IMR-90 (cell line): ENCODE measurements around the gene COLEC11. TPM values are rescaled to one million over a fixed set of nuclear protein-coding genes. Genes with fewer than 3 reads are reported as not detected.

ENCODE experiments used
- ATAC-seq: fragments of 200-7000 bp; cut with Tn5 transposase; 2 replicates; pipeline ENCODE4 v1.9.1; 2020; ENCODE audit warnings: low read depth, mild to moderate bottlenecking, moderate library complexity
- BruUV-seq: library from RNA; stranded (reverse); fragments of 400-500 nt; replicated peaks from 2 replicates; lab custom pipeline; 2021; lab: Mats Ljungman, UMichigan
- CTCF ChIA-PET: fragments of 300-600 bp; formaldehyde crosslinking; extraction: SDS; loops from one replicate; lab custom pipeline; 2021; ENCODE audit warnings: antibody characterized with exemption; lab: Yijun Ruan, JAX
- POLR2A ChIA-PET: fragments of 300-600 bp; sonication (Branson Sonifier 250); formaldehyde crosslinking; loops from one replicate; lab custom pipeline; 2022; ENCODE audit warnings: antibody characterized with exemption; ENCODE audit not compliant: unreplicated experiment; lab: Charles Lee
- DNase-seq: peaks from one replicate; pipeline ENCODE4 v3.0.0; 2013
- H2AFZ ChIP-seq: replicated peaks from 2 replicates; pipeline ENCODE3; 2013; ENCODE audit warnings: low read length, mild to moderate bottlenecking; ENCODE audit not compliant: poor library complexity
- H2AK5ac ChIP-seq: 2 replicates; pipeline ENCODE4 v1.6.1; 2013; ENCODE audit warnings: low read depth, low read length, inconsistent platforms
- H2AK9ac ChIP-seq: replicated peaks from 2 replicates; pipeline ENCODE3; 2013; ENCODE audit warnings: mild to moderate bottlenecking, low read depth, low read length, moderate library complexity; ENCODE audit not compliant: poor library complexity
- H2BK120ac ChIP-seq: 2 replicates; pipeline ENCODE4 v1.6.1; 2013; ENCODE audit warnings: low read depth, low read length, inconsistent platforms
- H2BK15ac ChIP-seq: 3 replicates; pipeline ENCODE4 v1.6.1; 2013; ENCODE audit warnings: low read depth, low read length, inconsistent platforms
- H2BK20ac ChIP-seq: 2 replicates; pipeline ENCODE4 v1.6.1; 2013; ENCODE audit warnings: low read depth, mild to moderate bottlenecking, inconsistent platforms, low read length, moderate library complexity
- H2BK5ac ChIP-seq: 2 replicates; pipeline ENCODE4 v1.6.1; 2013; ENCODE audit warnings: mild to moderate bottlenecking, low read depth, low read length, inconsistent platforms; ENCODE audit not compliant: poor library complexity, severe bottlenecking
- H3K14ac ChIP-seq: replicated peaks from 2 replicates; pipeline ENCODE4 v1.6.1; 2013; ENCODE audit warnings: low read depth, low read length, inconsistent platforms
- H3K18ac ChIP-seq: 2 replicates; pipeline ENCODE4 v1.6.1; 2013; ENCODE audit warnings: low read depth, low read length, control low read depth
- H3K23ac ChIP-seq: 2 replicates; pipeline ENCODE4 v1.6.1; 2013; ENCODE audit warnings: low read depth, low read length, inconsistent platforms
- H3K27ac ChIP-seq: 2 replicates; pipeline ENCODE4 v1.5.1; 2013; ENCODE audit warnings: mild to moderate bottlenecking, control low read depth, low read length; ENCODE audit not compliant: insufficient read depth
- H3K27me3 ChIP-seq: 2 replicates; pipeline ENCODE4 v1.6.1; 2013; ENCODE audit warnings: low read length; ENCODE audit not compliant: control insufficient read depth, insufficient read depth
- H3K36me3 ChIP-seq: 2 replicates; pipeline ENCODE4 v1.6.1; 2013; ENCODE audit warnings: low read length, mixed read lengths; ENCODE audit not compliant: control insufficient read depth, insufficient read depth
- H3K4ac ChIP-seq: 2 replicates; pipeline ENCODE4 v1.6.1; 2013; ENCODE audit warnings: low read depth, low read length, inconsistent platforms
- H3K4me1 ChIP-seq: 2 replicates; pipeline ENCODE4 v1.6.1; 2013; ENCODE audit warnings: low read length, mixed read lengths; ENCODE audit not compliant: control insufficient read depth, insufficient read depth
- H3K4me2 ChIP-seq: 2 replicates; pipeline ENCODE4 v1.6.1; 2013; ENCODE audit warnings: low read depth, mild to moderate bottlenecking, control low read depth, low read length, moderate library complexity
- H3K4me3 ChIP-seq: 2 replicates; pipeline ENCODE4 v1.5.1; 2013; ENCODE audit warnings: low read depth, mild to moderate bottlenecking, control low read depth, low read length, moderate library complexity; ENCODE audit not compliant: insufficient read depth
- H3K56ac ChIP-seq: 2 replicates; pipeline ENCODE4 v1.6.1; 2013; ENCODE audit warnings: low read length, inconsistent platforms; ENCODE audit not compliant: insufficient read depth; ENCODE audit errors: extremely low read depth
- H3K79me1 ChIP-seq, 2 experiments: 2 replicates each; pipeline ENCODE4 v1.6.1; 2013; ENCODE audit warnings: low read length in 2 of 2, inconsistent platforms in 1 of 2, low read depth in 1 of 2
- H3K9ac ChIP-seq: 2 replicates; pipeline ENCODE4 v1.6.1; 2013; ENCODE audit warnings: low read depth, low read length, control low read depth
- H3K9me1 ChIP-seq: 2 replicates; pipeline ENCODE4 v1.6.1; 2013; ENCODE audit warnings: low read length, inconsistent platforms; ENCODE audit not compliant: insufficient read depth
- H3K9me3 ChIP-seq: 2 replicates; pipeline ENCODE4 v1.6.1; 2013; ENCODE audit warnings: low read length; ENCODE audit not compliant: control insufficient read depth, insufficient read depth
- H4K20me1 ChIP-seq: 2 replicates; pipeline ENCODE4 v1.6.1; 2013; ENCODE audit warnings: low read length, inconsistent platforms; ENCODE audit not compliant: insufficient read depth
- H4K5ac ChIP-seq: 2 replicates; pipeline ENCODE4 v1.6.1; 2013; ENCODE audit warnings: mild to moderate bottlenecking, low read depth, low read length, control low read depth
- H4K8ac ChIP-seq, 2 experiments: 2 replicates each; pipeline ENCODE4 v1.6.1; 2013; ENCODE audit warnings: low read depth in 2 of 2, low read length in 2 of 2, control low read depth in 1 of 2, inconsistent platforms in 1 of 2
- H4K91ac ChIP-seq: 2 replicates; pipeline ENCODE4 v1.6.1; 2013; ENCODE audit warnings: low read depth, low read length, inconsistent platforms; ENCODE audit not compliant: insufficient read depth
- BHLHE40 ChIP-seq: fragments of 150-350 bp; IDR thresholded peaks from 2 replicates; pipeline ENCODE4 v1.6.1; 2016; ENCODE audit warnings: mild to moderate bottlenecking, low read depth, low read length
- CEBPB ChIP-seq: IDR thresholded peaks from 2 replicates; pipeline ENCODE4 v1.6.1; 2012; ENCODE audit warnings: low read depth, low read length, improper control_type of control experiment
- CHD1 ChIP-seq: IDR thresholded peaks from 2 replicates; pipeline ENCODE4 v1.6.1; 2012; ENCODE audit warnings: low read depth, low read length, improper control_type of control experiment
- CTCF ChIP-seq: conservative IDR thresholded peaks from 2 replicates; pipeline ENCODE4 v1.5.1; 2012; ENCODE audit warnings: mild to moderate bottlenecking, low read depth, low read length, improper control_type of control experiment
- FOS ChIP-seq: fragments of 150-350 bp; IDR thresholded peaks from 2 replicates; pipeline ENCODE4 v1.6.1; 2016; ENCODE audit warnings: low read depth, low read length
- MAFK ChIP-seq: IDR thresholded peaks from 2 replicates; pipeline ENCODE4 v1.6.1; 2012; ENCODE audit warnings: low read depth, low read length, improper control_type of control experiment
- MAZ ChIP-seq: IDR thresholded peaks from 2 replicates; pipeline ENCODE4 v1.6.1; 2012; ENCODE audit warnings: low read depth, mild to moderate bottlenecking, low read length, improper control_type of control experiment, moderate library complexity, borderline replicate concordance
- MXI1 ChIP-seq: IDR thresholded peaks from 2 replicates; pipeline ENCODE4 v1.6.1; 2012; ENCODE audit warnings: low read depth, mild to moderate bottlenecking, low read length, moderate library complexity, borderline replicate concordance
- NFE2L2 ChIP-seq: fragments of 150-350 bp; IDR thresholded peaks from 2 replicates; pipeline ENCODE4 v1.6.1; 2016; ENCODE audit warnings: low read depth, mild to moderate bottlenecking, low read length
- POLR2A ChIP-seq: IDR thresholded peaks from 2 replicates; pipeline ENCODE4 v1.6.1; 2012; ENCODE audit warnings: mild to moderate bottlenecking, low read depth, low read length
- RAD21 ChIP-seq: IDR thresholded peaks from 2 replicates; pipeline ENCODE4 v1.6.1; 2012; ENCODE audit warnings: low read length, improper control_type of control experiment
- RCOR1 ChIP-seq: IDR thresholded peaks from 2 replicates; pipeline ENCODE4 v1.6.1; 2012; ENCODE audit warnings: mild to moderate bottlenecking, low read length, improper control_type of control experiment; ENCODE audit not compliant: insufficient replicate concordance
- RFX5 ChIP-seq: IDR thresholded peaks from 2 replicates; pipeline ENCODE4 v1.8.0; 2012; ENCODE audit warnings: low read depth, mild to moderate bottlenecking, low read length, moderate library complexity
- SMC3 ChIP-seq: fragments of 150-350 bp; IDR thresholded peaks from 2 replicates; pipeline ENCODE4 v1.6.1; 2016; ENCODE audit warnings: low read depth, mild to moderate bottlenecking, antibody characterized with exemption, low read length, moderate library complexity
- USF2 ChIP-seq: fragments of 150-350 bp; IDR thresholded peaks from 2 replicates; pipeline ENCODE4 v1.6.1; 2017; ENCODE audit warnings: mild to moderate bottlenecking, antibody characterized with exemption, low read length, low read depth
- WGBS, 2 experiments: methylation state at CpG; one replicate each; pipeline versions ENCODE4 v1.1.5 to v1.1.7; 2013; ENCODE audit warnings: missing lambda C conversion rate in 2 of 2; ENCODE audit not compliant: insufficient read length in 1 of 2; ENCODE audit errors: extremely low coverage in 2 of 2; 5-methylcytosine and 5-hydroxymethylcytosine counted together
- dilution Hi-C: fragments of 300-500 bp; cut with HindIII; formaldehyde crosslinking; loops from one replicate; pipeline ENCODE4 v1.14.3; 2018; ENCODE audit warnings: low sequenced_read_pairs; ENCODE audit not compliant: unreplicated experiment
- in situ Hi-C: fragments of 300-500 bp; cut with MboI; formaldehyde crosslinking; loops from 3 replicates; pipeline ENCODE4 v1.14.3; 2019; ENCODE audit warnings: low sequenced_read_pairs, inconsistent platforms, mixed read lengths
- intact Hi-C: fragments of 100-400 bp; cut with micrococcal nuclease; formaldehyde crosslinking; loops from 2 replicates; pipeline ENCODE4 v1.10.0; 2022
- polyA plus RNA-seq, 3 experiments: library from polyadenylated mRNA; depleted of rRNA; stranded (reverse); fragments of >200 nt; gene quantifications; 2 replicates each; pipeline ENCODE4 v1.2.3, GENCODE V29; 2012; ENCODE audit warnings: low replicate concordance in 1 of 3
- total RNA-seq: library from RNA; depleted of rRNA; stranded (reverse); fragments of >200 nt; gene quantifications from 2 replicates; pipeline ENCODE4 v1.2.3, GENCODE V29; 2012
- TF ChIP-seq, protein P1 (sequence below): fragments of 150-350 bp; IDR thresholded peaks from 2 replicates; pipeline ENCODE4 v1.6.1; 2016; ENCODE audit warnings: low read depth, mild to moderate bottlenecking, low read length, moderate library complexity, borderline replicate concordance

The COLEC11 gene
- total and polyA plus RNA-seq, 2 of the 4 experiments (the other 2 are of a cell fraction): under 0.01 to 0.24 TPM

GRCh38 chr2:3584076-3584475, 10.8 kb upstream of the COLEC11 start:
- no peak overlapping the region for H3K56ac ChIP-seq
- POLR2A ChIA-PET: interaction anchor here (0.6 to 1.0 kb wide), 2 partner anchors 8 to 31 kb away, joined by 3 read pairs; no protein-coding TSS in a partner anchor
- BruUV-seq: no TSS peak
- H3K18ac ChIP-seq: no peak overlapping the region; the same call in 1 of the 2 replicates
- peak overlapping the region; percentile 41 for H2BK5ac ChIP-seq
- ATAC-seq (no peak), DNase-seq (no peak)
- no peaks in the 10 kb centered on the region for H3K9me3 ChIP-seq
- 17% methylated on average over 1 of the region's 6 CpGs; no CpG with 5 or more reads in 1 of the 2 experiments for WGBS, 2 experiments
- peaks cover 12% of the 10 kb centered on the region for H3K9me1 ChIP-seq
- peak overlapping the region; percentile 91 for H2BK120ac ChIP-seq
- H3K36me3 ChIP-seq: peaks cover 28% of the 10 kb centered on the region
- TF ChIP-seq RCOR1 (no peak), FOS (no peak), MAZ (no peak), CEBPB (no peak), NFE2L2 (no peak), SMC3 (no peak), CHD1 (no peak), RAD21 (no peak), BHLHE40 (no peak), MAFK (no peak), MXI1 (no peak), USF2 (no peak), RFX5 (no peak), POLR2A (no peak), CTCF (no peak)
- TF ChIP-seq, protein P1, sequence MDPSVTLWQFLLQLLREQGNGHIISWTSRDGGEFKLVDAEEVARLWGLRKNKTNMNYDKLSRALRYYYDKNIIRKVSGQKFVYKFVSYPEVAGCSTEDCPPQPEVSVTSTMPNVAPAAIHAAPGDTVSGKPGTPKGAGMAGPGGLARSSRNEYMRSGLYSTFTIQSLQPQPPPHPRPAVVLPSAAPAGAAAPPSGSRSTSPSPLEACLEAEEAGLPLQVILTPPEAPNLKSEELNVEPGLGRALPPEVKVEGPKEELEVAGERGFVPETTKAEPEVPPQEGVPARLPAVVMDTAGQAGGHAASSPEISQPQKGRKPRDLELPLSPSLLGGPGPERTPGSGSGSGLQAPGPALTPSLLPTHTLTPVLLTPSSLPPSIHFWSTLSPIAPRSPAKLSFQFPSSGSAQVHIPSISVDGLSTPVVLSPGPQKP: no peak
- no peak overlapping the region for H2AFZ ChIP-seq
- peak overlapping the region; percentile 85 to 99; a peak in 3 of 4 replicates for H4K8ac ChIP-seq
- H4K20me1 ChIP-seq: peaks cover 22% of the 10 kb centered on the region
- peak overlapping the region; percentile 93; the same call in 1 of the 3 replicates for H2BK15ac ChIP-seq
- no peak overlapping the region for H3K4me3 ChIP-seq
- H3K27ac ChIP-seq: peak overlapping the region; percentile 82
- peak overlapping the region; percentile 50 for H2BK20ac ChIP-seq
- peak overlapping the region; percentile 69; the same call in 1 of the 2 replicates for H3K14ac ChIP-seq
- peak overlapping the region; percentile 90 for H3K4ac ChIP-seq
- in situ Hi-C loops (no loop called here), dilution Hi-C loops (no loop called here), intact Hi-C loops (loop anchor here (2.0 kb wide), 1 partner anchor 67 kb away; no protein-coding TSS in a partner anchor)
- H3K23ac ChIP-seq: peak overlapping the region; percentile 91; the same call in 1 of the 2 replicates
- H3K9ac ChIP-seq: peak overlapping the region; percentile 2; the same call in 1 of the 2 replicates
- peaks cover 30 to 61% of the 10 kb centered on the region in 2 experiments; a peak in 3 of 4 replicates for H3K79me1 ChIP-seq
- H4K5ac ChIP-seq: peak overlapping the region; percentile 33
- no peak overlapping the region for H3K4me2 ChIP-seq
- CTCF ChIA-PET: interaction anchor here (0.8 kb wide), 1 partner anchor 45 kb away, joined by 3 read pairs; no protein-coding TSS in a partner anchor
- H3K4me1 ChIP-seq: peaks cover 21% of the 10 kb centered on the region
- H3K27me3 ChIP-seq: no peaks in the 10 kb centered on the region
- peak overlapping the region; percentile 70 for H4K91ac ChIP-seq
- peak overlapping the region; percentile 51 for H2AK9ac ChIP-seq
- H2AK5ac ChIP-seq: peak overlapping the region; percentile 85; the same call in 1 of the 2 replicates
